Measurements from ENCODE around the gene MTMR2. TPM values are rescaled to one million over a fixed set of nuclear protein-coding genes. Genes with fewer than 3 reads are reported as not detected.

Gene MTMR2
- total and polyA plus RNA-seq, 9 of the 15 experiments (the other 6 are each of a cell fraction or from before 2014, with no cell fraction given) = 12.6 to 35.8 (median 25.2) TPM

DNA sequence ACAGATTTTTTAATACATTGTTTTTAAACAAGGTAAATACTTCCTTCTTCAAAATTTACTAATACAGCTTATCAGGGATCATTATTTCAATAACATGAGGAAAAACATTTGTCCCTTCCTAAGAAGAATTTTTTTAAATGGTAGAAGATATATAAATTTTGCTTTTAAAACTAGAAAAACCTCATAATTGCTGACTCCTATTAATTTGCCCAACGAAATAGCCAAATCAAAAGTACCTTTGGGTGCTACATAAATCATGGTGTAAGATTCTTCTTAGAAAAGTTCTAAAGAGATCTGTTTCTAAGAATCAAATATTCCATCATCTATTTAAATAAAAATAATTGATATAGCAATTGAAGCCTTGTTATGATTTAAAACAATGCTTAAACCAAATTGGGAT lies 78.7 kb downstream of the MTMR2 start (continued):
- TF ChIP-seq, protein P1, sequence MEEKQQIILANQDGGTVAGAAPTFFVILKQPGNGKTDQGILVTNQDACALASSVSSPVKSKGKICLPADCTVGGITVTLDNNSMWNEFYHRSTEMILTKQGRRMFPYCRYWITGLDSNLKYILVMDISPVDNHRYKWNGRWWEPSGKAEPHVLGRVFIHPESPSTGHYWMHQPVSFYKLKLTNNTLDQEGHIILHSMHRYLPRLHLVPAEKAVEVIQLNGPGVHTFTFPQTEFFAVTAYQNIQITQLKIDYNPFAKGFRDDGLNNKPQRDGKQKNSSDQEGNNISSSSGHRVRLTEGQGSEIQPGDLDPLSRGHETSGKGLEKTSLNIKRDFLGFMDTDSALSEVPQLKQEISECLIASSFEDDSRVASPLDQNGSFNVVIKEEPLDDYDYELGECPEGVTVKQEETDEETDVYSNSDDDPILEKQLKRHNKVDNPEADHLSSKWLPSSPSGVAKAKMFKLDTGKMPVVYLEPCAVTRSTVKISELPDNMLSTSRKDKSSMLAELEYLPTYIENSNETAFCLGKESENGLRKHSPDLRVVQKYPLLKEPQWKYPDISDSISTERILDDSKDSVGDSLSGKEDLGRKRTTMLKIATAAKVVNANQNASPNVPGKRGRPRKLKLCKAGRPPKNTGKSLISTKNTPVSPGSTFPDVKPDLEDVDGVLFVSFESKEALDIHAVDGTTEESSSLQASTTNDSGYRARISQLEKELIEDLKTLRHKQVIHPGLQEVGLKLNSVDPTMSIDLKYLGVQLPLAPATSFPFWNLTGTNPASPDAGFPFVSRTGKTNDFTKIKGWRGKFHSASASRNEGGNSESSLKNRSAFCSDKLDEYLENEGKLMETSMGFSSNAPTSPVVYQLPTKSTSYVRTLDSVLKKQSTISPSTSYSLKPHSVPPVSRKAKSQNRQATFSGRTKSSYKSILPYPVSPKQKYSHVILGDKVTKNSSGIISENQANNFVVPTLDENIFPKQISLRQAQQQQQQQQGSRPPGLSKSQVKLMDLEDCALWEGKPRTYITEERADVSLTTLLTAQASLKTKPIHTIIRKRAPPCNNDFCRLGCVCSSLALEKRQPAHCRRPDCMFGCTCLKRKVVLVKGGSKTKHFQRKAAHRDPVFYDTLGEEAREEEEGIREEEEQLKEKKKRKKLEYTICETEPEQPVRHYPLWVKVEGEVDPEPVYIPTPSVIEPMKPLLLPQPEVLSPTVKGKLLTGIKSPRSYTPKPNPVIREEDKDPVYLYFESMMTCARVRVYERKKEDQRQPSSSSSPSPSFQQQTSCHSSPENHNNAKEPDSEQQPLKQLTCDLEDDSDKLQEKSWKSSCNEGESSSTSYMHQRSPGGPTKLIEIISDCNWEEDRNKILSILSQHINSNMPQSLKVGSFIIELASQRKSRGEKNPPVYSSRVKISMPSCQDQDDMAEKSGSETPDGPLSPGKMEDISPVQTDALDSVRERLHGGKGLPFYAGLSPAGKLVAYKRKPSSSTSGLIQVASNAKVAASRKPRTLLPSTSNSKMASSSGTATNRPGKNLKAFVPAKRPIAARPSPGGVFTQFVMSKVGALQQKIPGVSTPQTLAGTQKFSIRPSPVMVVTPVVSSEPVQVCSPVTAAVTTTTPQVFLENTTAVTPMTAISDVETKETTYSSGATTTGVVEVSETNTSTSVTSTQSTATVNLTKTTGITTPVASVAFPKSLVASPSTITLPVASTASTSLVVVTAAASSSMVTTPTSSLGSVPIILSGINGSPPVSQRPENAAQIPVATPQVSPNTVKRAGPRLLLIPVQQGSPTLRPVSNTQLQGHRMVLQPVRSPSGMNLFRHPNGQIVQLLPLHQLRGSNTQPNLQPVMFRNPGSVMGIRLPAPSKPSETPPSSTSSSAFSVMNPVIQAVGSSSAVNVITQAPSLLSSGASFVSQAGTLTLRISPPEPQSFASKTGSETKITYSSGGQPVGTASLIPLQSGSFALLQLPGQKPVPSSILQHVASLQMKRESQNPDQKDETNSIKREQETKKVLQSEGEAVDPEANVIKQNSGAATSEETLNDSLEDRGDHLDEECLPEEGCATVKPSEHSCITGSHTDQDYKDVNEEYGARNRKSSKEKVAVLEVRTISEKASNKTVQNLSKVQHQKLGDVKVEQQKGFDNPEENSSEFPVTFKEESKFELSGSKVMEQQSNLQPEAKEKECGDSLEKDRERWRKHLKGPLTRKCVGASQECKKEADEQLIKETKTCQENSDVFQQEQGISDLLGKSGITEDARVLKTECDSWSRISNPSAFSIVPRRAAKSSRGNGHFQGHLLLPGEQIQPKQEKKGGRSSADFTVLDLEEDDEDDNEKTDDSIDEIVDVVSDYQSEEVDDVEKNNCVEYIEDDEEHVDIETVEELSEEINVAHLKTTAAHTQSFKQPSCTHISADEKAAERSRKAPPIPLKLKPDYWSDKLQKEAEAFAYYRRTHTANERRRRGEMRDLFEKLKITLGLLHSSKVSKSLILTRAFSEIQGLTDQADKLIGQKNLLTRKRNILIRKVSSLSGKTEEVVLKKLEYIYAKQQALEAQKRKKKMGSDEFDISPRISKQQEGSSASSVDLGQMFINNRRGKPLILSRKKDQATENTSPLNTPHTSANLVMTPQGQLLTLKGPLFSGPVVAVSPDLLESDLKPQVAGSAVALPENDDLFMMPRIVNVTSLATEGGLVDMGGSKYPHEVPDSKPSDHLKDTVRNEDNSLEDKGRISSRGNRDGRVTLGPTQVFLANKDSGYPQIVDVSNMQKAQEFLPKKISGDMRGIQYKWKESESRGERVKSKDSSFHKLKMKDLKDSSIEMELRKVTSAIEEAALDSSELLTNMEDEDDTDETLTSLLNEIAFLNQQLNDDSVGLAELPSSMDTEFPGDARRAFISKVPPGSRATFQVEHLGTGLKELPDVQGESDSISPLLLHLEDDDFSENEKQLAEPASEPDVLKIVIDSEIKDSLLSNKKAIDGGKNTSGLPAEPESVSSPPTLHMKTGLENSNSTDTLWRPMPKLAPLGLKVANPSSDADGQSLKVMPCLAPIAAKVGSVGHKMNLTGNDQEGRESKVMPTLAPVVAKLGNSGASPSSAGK (IDR thresholded peaks at IDR 0.05) = no peak
- TF ChIP-seq ZKSCAN1 (IDR thresholded peaks at IDR 0.05; ENCODE audit: low read depth, low read length) (no peak), MAFG (tag; conservative IDR thresholded peaks at IDR 0.05) (peak; percentile 37; the same call in 1 of the 2 replicates), SRSF3 (IDR thresholded peaks at IDR 0.05; ENCODE audit: insufficient read depth, low read length) (no peak), MAFK (IDR thresholded peaks at IDR 0.05; ENCODE audit: low read length) (peak; percentile 7; the same call in 1 of the 2 replicates), C11orf30 (IDR thresholded peaks at IDR 0.05; ENCODE audit: low read depth) (peak; percentile 53; the same call in 1 of the 2 replicates), ZNF76 (CRISPR knock-in tag; IDR thresholded peaks at IDR 0.05; ENCODE audit: borderline replicate concordance) (no peak)
- TF ChIP-seq, protein P2, sequence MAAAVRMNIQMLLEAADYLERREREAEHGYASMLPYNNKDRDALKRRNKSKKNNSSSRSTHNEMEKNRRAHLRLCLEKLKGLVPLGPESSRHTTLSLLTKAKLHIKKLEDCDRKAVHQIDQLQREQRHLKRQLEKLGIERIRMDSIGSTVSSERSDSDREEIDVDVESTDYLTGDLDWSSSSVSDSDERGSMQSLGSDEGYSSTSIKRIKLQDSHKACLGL (CRISPR knock-in tag; IDR thresholded peaks at IDR 0.05; ENCODE audit: borderline replicate concordance, poor library complexity, severe bottlenecking) = no peak
- TF ChIP-seq, protein P3, sequence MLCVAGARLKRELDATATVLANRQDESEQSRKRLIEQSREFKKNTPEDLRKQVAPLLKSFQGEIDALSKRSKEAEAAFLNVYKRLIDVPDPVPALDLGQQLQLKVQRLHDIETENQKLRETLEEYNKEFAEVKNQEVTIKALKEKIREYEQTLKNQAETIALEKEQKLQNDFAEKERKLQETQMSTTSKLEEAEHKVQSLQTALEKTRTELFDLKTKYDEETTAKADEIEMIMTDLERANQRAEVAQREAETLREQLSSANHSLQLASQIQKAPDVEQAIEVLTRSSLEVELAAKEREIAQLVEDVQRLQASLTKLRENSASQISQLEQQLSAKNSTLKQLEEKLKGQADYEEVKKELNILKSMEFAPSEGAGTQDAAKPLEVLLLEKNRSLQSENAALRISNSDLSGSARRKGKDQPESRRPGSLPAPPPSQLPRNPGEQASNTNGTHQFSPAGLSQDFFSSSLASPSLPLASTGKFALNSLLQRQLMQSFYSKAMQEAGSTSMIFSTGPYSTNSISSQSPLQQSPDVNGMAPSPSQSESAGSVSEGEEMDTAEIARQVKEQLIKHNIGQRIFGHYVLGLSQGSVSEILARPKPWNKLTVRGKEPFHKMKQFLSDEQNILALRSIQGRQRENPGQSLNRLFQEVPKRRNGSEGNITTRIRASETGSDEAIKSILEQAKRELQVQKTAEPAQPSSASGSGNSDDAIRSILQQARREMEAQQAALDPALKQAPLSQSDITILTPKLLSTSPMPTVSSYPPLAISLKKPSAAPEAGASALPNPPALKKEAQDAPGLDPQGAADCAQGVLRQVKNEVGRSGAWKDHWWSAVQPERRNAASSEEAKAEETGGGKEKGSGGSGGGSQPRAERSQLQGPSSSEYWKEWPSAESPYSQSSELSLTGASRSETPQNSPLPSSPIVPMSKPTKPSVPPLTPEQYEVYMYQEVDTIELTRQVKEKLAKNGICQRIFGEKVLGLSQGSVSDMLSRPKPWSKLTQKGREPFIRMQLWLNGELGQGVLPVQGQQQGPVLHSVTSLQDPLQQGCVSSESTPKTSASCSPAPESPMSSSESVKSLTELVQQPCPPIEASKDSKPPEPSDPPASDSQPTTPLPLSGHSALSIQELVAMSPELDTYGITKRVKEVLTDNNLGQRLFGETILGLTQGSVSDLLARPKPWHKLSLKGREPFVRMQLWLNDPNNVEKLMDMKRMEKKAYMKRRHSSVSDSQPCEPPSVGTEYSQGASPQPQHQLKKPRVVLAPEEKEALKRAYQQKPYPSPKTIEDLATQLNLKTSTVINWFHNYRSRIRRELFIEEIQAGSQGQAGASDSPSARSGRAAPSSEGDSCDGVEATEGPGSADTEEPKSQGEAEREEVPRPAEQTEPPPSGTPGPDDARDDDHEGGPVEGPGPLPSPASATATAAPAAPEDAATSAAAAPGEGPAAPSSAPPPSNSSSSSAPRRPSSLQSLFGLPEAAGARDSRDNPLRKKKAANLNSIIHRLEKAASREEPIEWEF (CRISPR knock-in tag; IDR thresholded peaks at IDR 0.05) = no peak
